Dermis microvascular lymphatic vessel endothelial cell (primary cell): ENCODE measurements around the gene LHFPL3. TPM values are rescaled to one million over a fixed set of nuclear protein-coding genes. Genes with fewer than 3 reads are reported as not detected.
"Not testable (repeated sequence)": the region's sequence is repeated elsewhere in the genome, so short reads cannot be mapped to it uniquely, and the experiment has no call there.

Source experiments
- DNase-seq, 2 donors: peaks; one replicate each; pipeline versions ENCODE4 v3.0.0 to v3.0.0-alpha.2; 2010; ENCODE audit warnings: low read depth in 2 of 2
- total RNA-seq: library from RNA; depleted of rRNA; stranded (reverse); fragments of >200 nt; gene quantifications from 2 replicates; pipeline ENCODE4 v1.2.1, GENCODE V29; 2014

LHFPL3 gene
- total RNA-seq, 1 donor from 2014 or later, result not detected

DNA sequence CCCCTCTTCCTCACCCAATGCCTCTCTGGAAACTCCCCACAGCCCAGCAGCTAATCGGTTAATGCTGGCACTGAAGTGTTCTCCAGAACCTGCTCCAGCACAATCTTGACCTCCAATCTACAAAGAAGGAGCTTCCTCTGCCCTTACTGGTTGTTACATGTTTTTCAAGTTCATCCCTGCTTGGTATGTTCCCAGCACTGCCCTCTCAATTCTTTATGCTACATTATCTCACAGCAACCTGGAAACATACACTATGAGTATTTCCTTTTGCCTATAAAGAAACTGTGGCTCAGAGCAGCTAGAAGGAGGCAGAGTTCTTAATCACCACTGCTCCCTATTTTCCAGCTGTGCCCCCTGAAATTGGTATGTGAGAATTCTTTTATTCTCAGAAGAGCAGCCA, 601.5 kb downstream of the LHFPL3 start:
- DNase-seq, result peak in 1 of 2 donors; percentile 25

DNA sequence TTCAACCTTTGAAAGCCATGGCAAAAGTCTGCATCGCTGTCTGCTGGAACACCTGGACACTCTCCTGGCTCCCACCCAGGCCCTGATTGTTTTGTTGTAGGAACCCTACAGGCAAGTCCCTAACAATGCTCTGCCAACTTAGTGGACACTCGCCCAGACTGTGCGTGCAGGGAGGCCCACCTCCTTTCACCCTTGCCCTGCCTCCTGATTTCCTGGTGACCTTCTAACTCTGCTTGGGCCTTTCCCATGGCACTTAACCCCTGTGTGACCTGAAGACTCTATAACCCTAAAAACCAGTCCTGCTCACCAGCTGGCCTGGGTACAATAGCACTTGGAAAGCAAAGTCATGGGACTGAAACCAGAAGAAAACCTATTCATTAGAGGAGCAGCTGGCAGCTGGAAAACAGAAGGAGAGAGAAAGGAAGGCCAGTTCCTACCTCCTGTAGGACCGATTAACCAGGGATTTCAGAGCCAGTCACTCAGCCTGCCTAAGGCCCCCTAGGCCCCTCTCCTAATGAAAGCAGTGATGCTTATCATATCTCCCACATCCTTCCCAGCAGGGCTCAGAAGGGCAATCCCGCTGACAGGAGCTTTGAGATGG, 602.9 kb downstream of the LHFPL3 start:
- DNase-seq, result peak; percentile 65 to 68

DNA sequence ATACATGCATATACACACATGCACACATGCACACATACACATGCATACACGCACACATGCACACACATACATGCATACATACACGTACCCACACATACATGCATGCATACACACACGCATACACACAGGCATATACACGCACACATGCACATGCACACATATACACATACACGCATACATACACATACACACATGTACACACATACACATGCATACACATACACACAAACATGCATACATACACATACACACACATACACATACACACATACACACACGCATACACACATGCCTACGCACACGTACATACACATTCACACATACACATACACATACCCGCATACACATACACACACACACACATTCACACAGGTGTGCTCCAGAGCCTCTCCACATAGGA, 604.6 kb downstream of the LHFPL3 start:
- DNase-seq, result no peak

DNA sequence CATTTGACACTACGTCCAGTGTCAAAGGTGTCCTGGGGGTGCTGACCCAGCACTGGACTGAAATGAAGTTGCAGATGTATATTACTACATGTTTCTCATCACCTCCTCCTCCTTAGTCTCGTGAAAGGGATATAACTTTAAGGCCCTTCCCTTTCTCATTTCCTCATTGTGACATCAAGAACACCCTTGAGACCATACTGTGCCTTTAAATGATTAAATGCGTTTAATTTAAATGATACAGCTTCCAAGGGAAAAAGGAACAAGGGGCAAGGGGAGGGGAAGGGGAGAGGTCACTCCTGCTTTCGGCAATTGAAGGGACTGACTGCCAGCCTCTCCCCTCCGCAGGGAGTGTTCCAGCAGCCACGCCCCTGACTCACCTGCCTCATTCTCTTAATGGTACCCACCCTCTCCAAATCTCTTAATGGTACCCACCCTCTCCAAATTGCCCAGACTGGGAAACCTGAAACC, 605.2 kb downstream of the LHFPL3 start:
- no peak for DNase-seq

DNA sequence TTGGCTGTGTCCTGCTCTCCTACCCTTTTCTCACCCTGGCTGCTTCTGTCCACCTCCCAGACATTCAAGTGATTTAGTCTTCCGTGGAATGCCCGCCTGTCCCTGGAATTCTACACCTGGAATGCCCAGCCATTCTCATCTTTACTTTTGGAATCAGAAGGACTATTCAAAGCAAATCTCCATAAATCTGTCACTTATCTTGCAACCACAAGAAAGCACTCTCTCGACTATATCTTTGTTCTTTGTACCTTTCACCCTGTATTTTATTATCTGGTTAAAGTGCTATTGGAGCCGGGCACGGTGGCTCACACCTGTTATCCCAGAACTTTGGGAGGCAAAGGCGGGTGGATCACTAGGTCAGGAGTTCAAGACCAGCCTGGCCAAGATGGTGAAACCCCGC, 606.3 kb downstream of the LHFPL3 start:
- DNase-seq, result no peak

DNA sequence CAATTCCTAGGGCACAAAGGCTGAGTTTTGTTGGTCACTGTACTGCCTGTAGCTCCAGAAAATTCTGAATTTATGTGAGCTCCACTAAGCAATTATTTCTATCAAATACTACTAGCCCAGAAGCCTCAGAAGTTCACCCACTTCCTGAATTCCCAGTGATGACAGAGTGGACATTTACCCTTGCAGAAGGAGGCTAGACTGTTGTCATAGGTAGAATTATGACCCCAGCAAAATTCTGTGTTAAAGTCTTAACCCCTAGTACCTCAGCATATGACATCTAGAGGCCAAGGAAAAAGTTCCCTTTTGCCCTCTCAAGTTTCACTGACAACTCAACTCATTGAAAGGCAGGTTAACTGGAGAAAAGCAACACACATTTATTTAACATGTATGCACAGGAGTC, 606.9 kb downstream of the LHFPL3 start:
- DNase-seq, result no peak

DNA sequence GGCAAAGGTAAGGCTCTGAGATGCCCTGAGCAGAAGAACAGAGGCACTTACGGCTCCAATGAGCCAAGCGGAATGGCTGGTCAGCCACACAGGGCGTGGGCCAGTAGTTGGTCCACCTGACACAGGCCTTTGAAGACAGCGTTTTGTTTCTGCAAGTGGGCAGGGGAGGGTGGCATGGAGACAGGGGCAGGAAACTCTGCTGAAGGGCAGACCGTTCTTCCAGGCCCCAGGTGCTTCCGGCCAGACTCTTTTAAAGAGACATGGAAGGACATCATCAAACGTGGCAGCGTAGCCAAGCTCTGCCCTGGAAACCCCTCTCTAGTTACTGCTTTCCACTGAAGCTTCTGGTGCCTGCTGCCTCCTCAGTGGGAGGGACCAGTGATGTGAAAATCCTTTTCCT, 608.1 kb downstream of the LHFPL3 start:
- peak in 1 of 2 donors; percentile 10 for DNase-seq

DNA sequence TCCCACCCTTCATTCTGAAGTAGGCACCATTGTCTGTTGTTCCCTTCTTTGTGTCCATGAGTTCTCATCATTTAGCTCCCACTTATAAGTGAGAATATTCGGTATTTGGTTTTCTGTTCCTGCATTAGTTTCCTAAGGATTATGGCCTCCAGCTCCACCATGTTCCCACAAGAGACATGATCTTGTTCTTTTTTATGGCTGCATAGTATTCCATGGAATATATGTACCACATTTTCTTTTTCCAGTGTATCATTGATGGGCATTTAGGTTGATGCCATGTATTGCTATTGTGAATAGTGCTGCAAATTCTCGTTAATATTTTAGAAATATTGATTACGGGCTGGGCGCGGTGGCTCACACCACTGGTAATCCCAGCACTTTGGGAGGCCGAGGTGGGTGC, 609.1 kb downstream of the LHFPL3 start:
- DNase-seq, result not testable (repeated sequence)

DNA sequence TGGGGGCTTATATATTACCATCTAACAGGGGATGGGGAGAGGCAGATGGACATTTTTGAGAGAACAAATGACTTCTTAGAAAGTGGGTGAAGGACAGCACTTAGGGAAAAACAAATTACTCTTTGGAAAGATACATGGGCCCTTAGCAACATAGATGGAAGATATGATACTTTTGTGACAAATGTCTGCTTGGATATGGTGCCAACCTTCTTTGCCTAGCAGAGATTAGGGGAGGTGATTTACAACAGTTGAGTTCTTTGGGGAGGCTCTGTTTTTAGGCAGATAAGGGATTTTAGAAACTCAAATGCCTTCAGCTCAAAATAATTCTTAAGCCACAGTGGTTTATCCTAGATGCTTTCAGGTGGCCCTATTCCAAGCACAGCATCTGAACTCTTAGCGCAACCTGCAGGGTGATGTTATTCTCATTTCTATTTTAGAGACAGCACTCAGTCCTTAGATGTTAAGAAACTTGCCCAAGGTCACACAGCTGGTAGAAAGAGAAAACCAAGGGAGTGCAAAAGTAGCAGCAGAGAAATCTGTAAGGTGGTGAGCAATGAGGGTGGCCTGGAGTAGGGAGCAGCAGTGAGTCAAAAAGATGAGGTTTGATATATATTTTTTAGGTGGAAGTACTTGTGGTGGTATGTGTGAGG, 610.5 kb downstream of the LHFPL3 start:
- DNase-seq, result no peak

DNA sequence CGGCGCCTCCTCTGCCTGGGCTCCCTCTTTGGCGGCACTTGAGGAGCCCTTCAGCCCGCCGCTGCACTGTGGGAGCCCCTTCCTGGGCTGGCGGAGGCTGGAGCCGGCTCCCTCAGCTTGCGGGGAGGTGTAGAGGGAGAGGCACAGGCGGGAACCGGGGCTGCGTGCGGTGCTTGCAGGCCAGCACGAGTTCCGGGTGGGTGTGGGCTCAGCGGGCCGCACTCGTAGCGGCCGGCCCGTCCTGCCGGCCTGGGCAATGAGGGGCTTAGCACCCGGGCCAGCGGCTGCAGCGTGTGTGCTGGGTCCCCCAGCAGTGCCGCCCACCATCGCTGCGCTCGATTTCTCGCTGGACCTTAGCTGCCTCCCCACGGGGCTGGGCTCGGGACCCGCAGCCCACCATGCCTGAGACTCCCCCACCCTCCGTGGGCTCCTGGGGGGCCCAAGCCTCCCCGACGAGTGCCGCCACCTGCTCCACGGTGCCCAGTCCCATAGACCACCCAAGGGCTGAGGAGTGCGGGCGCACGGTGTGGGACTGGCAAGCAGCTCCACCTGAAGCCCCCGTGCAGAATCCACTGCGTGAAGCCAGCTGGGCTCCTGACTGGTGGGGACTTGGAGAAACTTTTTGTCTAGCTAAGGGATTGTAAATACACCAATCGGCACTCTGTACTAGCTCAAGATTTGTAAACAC, 611.8 kb downstream of the LHFPL3 start:
- DNase-seq, result no peak

DNA sequence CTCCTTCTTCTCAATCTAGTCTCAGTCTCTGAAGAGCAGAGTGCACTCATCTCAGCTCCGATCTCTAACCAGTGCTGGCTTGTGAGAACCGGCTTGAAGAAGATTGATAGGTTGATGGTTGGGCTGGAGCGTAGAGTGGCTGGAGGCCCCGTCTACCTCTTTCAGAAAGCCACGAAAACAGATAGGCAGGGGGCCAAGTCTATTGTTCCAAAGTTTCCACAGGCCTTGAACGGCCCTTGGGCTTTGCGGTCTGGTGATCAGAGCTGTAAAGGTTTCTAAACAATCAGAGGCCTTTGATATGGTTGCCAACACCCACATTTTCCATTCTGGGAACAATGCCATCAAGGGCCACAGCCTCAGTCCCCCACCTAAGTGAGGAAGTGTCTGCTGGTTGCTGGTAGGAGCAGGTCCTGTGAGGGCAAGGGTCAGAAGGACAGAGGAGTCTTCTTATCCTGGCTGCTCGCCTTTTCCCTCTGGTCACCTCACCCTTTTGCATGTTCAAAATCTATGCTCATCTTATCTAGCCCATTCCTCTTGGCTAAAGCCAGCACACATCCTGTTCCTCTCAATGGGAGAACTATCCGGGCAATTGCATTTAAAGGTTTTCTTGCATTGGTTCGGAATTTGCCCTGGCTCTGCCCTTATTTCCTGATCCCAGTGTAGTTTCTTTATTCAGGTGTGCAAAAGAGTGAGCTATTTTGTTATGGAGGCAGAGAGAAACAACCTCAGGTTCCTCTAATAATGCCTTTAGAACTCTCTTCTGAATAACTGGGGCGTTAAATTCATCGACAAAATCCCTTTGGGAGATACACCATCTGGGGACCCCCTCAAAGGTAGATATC, 615.3 kb downstream of the LHFPL3 start:
- peak; percentile 99 to 100 for DNase-seq

DNA sequence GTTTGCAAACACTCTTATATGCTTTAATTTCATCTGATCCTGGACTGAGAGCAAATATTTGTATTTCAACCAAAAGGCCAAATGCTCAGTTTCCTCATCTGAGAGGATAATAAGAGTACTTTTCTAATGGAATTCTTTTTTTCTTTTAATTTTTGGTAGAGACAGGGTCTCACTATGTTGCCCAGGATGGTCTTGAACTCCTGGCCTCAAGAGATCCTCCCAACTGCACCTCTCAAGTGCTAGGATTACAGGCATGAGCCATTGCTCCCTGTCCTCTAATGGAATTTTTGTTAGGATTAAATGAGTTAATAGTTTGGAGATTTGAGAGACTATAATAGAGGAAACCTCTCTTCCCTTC, 617.2 kb downstream of the LHFPL3 start:
- no peak for DNase-seq

DNA sequence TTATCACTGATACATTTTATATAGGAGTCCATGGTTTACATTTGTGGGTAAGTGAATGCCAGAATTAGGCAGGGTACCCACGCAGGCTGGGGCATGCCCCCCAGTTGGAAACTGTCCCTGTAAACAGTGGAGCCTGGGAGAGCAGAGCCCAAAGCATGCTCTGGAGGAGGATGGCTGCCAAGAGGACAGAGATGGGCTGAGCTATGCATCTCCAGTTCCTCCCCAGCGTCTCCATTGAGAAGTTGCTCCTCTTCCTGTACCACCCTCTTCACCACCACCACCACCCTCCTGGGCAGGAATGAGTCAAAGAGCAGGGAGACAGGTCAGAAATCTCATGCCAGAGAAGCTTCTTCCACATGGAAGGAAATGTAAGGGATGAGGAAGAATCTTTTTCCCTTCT, 617.9 kb downstream of the LHFPL3 start:
- no peak for DNase-seq

DNA sequence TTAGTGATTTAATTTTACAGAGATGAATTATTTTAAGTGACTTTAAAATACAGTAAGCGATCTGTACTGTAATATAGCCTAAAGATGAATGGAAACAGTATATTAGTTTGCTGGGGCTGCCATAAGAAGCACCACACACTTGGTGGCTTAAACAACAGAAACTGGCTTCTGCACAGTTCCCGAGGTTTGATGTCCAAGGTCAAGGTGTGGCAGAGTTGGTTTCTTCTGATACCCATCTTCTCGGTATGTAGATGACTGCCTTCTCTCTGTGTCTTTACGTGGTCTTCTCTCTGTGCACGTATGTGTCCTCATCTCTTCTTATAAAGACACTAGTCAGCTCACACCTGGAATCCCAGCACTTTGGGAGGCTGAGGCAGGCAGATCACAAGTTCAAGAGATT, 621.6 kb downstream of the LHFPL3 start:
- DNase-seq, result no peak

DNA sequence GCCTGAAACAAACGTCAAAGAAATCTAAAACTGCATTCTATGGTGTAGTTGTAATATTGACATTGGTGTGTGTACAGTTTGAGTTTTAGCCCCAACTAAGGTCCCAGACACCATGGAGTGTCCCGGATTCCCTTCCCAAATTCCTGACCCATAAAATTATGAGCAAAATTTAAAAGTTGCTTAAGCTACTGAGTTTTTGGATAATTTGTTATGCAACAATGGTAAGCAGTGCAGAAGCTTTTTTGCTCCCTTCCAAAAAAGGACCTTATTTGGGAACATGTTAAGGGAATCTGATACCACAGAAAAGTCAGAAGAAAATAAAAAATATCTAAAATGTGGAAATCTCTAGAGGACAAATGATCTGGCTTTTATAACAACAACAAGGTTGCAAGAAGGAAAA, 622.4 kb downstream of the LHFPL3 start:
- no peak for DNase-seq

DNA sequence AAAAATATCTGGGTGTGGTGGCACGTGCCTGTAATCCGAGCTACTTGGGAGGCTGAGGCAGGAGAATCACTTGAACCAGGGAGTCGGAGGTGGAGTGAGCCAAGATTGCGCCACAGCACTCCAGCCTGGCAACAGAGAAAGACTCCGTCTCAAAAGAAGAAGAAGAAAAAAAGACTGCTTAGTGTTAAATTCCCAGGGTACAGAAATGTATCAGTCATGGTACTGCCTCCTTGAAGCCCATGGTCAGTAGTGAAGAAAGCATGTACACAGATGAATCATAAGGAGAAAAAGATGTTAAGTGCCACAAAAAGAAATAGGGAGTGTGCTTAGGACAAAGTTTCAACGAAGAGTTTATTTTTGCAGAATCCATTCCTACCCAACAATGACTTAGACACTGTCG, 623.1 kb downstream of the LHFPL3 start:
- no peak for DNase-seq

DNA sequence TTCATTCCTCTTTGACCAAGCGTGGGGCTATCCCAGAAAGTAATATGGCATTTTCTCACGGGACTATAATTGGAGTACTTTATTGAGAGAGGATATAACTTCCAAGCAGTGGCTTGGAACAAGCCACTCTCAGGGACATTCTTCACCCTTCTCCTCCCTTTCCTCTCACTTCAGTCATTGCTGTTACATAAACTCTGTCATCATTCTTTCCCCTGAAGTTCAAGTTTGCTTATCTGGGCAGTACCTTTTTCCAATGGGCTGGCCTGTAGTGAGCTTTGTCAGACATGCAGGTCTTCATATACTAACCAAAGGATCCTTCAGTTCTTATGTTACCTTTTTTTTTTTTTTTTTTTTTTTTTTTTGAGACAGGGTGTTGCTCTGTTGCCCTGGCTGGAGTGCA, 626.9 kb downstream of the LHFPL3 start:
- DNase-seq, result no peak

Other genes with a start within 250 kb of the LHFPL3 start
- 18.2 and 25.2 TPM in 2 replicates for gene ORC5, start 120.6 kb upstream of the LHFPL3 start, total RNA-seq